RWPE2 (cell line): ENCODE results near the gene TIMM22.

Experiments
- ATAC-seq: fragments of 200-7000 bp; cut with Tn5 transposase; 3 replicates; pipeline ENCODE4 v1.9.1; 2021; ENCODE audit warnings: low read depth
- DNase-seq: peaks from one replicate; pipeline ENCODE4 v3.0.0-alpha.2; 2020; ENCODE audit warnings: low spot score
- H3K27ac ChIP-seq: fragments of 450-650 bp; 2 replicates; pipeline ENCODE4 v1.5.1; 2017; ENCODE audit warnings: mild to moderate bottlenecking; ENCODE audit not compliant: poor library complexity, severe bottlenecking
- H3K27me3 ChIP-seq: fragments of 250-450 bp; sonication (Bioruptor Pico); 2 replicates; pipeline ENCODE4 v1.5.1; 2021; ENCODE audit warnings: mild to moderate bottlenecking, moderate library complexity; ENCODE audit not compliant: insufficient read depth, poor library complexity, severe bottlenecking
- H3K36me3 ChIP-seq: fragments of 250-450 bp; sonication (Bioruptor Pico); 2 replicates; pipeline ENCODE4 v1.5.1; 2020; ENCODE audit warnings: low read depth, mild to moderate bottlenecking, moderate library complexity
- H3K4me1 ChIP-seq: fragments of 250-450 bp; sonication (Bioruptor Pico); 2 replicates; pipeline ENCODE4 v1.5.1; 2021; ENCODE audit warnings: mild to moderate bottlenecking, moderate library complexity; ENCODE audit not compliant: insufficient read depth, poor library complexity, severe bottlenecking
- H3K4me3 ChIP-seq: fragments of 250-450 bp; sonication (Bioruptor Pico); 2 replicates; pipeline ENCODE4 v1.5.1; 2021; ENCODE audit warnings: mild to moderate bottlenecking, moderate library complexity; ENCODE audit not compliant: severe bottlenecking
- H3K9me3 ChIP-seq: fragments of 250-450 bp; sonication (Bioruptor Pico); 2 replicates; pipeline ENCODE4 v1.5.1; 2021; ENCODE audit warnings: mild to moderate bottlenecking, moderate library complexity; ENCODE audit not compliant: severe bottlenecking
- CTCF ChIP-seq: fragments of 450-650 bp; IDR thresholded peaks from one replicate; pipeline ENCODE4 v1.5.1; 2017; ENCODE audit warnings: mild to moderate bottlenecking, moderate library complexity; ENCODE audit not compliant: poor library complexity, severe bottlenecking

The TIMM22 gene

GRCh38 chr17:1050246-1050995 is 53.5 kb downstream of the TIMM22 start:
- Histone ChIP-seq H3K27ac (no peak overlapping the region), H3K4me1 (no peaks in the 10 kb centered on the region), H3K36me3 (peaks cover 13% of the 10 kb centered on the region), H3K4me3 (no peak overlapping the region), H3K27me3 (no peaks in the 10 kb centered on the region), H3K9me3 (no peaks in the 10 kb centered on the region)
- ATAC-seq (no peak), DNase-seq (no peak)
- no peak for TF ChIP-seq CTCF

DNA sequence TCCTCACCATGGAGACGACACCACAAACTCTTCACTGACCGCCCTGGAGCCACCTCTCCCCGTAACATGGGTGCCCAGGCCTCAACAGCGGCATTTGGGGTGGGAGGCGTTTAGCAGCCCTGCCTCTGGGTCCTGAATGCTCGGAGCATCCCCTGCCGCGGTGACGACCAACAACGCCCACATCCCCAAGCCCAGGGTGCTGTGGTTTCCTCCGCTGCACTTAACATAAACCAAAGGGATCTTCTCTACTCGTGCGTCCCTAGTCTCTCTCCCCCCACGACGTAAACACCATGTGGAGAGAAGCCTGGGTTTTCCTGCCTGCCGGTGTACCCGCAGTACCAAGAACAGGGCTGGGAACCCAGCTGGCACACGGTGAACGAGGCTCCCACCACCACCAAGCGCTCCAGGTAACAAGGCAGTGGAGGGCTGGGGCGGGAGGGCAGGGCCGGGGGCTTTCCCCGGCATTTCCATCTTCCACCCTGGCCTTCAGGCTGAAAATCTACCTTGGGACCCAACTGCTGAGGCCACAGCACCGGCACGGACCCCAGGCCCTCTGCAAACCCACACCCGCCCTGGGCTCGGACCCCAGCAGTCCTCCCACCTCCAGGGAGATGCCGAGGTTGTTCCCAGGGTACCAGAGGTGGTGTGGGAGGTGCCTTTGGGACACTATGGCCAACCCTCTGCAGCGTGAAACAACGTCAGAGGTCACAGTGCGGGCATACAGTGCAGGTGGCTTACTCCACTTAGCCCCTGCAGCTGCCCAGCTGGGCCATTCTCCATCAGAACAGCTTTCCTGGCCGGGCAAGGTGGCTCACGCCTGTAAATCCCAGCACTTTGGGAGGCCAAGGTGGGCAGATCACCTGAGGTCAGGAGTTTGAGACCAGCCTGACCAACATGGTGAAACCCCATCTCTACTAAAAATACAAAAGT is 54.3 kb downstream of the TIMM22 start:
- no peaks in the 10 kb centered on the region for H3K27me3 ChIP-seq
- no peak for TF ChIP-seq CTCF
- DNase-seq = no peak
- no peaks in the 10 kb centered on the region for H3K4me1 ChIP-seq
- no peak overlapping the region for H3K27ac ChIP-seq
- peaks cover 19% of the 10 kb centered on the region for H3K36me3 ChIP-seq
- H3K4me3 ChIP-seq = no peak overlapping the region
- ATAC-seq = no peak
- no peaks in the 10 kb centered on the region for H3K9me3 ChIP-seq
